Measurements from ENCODE around the gene ZNF674. TPM values are rescaled to one million over a fixed set of nuclear protein-coding genes. Genes with fewer than 3 reads are reported as not detected.
"Not testable (repeated sequence)": the region's sequence is repeated elsewhere in the genome, so short reads cannot be mapped to it uniquely, and the experiment has no call there.

Gene ZNF674
- total and polyA plus RNA-seq, 2 of the 4 experiments (the other 2 are of a cell fraction), result 2.2 to 13.4 TPM

DNA sequence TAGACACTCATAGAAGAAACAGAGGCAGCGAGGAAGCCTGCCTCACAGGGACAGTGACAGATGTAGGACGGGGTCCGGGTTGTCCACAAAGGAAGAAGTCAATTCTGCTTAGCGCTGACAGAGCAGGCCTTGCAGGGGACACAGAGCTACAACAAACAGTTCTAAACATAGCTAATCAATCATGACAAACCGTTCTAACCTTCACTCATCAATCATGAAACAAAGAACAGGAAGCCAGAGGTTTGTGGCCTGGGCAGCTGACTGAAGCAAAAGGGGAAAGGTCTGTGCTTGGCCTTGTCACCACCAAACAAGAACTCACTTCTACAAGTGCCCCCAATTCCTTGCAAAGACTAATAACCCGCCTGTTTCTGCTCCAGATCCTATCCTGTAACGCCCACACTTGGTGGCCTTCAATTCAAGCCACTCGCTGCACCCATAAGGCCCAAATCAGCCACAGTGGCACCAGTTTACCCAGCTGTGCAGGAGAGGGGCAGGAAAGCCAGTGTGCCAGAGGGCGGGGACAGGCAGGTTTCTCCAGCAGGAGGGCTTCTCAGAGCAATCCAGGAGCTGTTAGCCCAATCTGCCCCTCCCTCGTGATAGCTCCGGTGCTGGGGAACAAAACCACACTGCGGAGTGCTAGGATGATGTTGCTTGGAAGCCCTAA is 15.3 kb downstream of the ZNF674 start:
- BruUV-seq (replicated peaks); H3K4me2 ChIP-seq (ENCODE audit: low read depth, low read length); H4K91ac ChIP-seq (ENCODE audit: insufficient read depth, low read depth, low read length); H4K20me1 ChIP-seq (ENCODE audit: insufficient read depth, low read length); H3K4ac ChIP-seq (ENCODE audit: low read depth, low read length); ATAC-seq (ENCODE audit: low read depth); H3K36me3 ChIP-seq (ENCODE audit: control insufficient read depth, insufficient read depth, low read length); H2BK120ac ChIP-seq (ENCODE audit: low read depth, low read length); H3K4me3 ChIP-seq (ENCODE audit: insufficient read depth, low read depth, low read length); H3K27ac ChIP-seq (ENCODE audit: insufficient read depth, low read length); H2AK5ac ChIP-seq (ENCODE audit: low read depth, low read length); H4K8ac ChIP-seq (ENCODE audit: low read depth in 2 of 2, low read length in 2 of 2); dilution Hi-C loops (cut with HindIII; ENCODE audit: low sequenced_read_pairs, unreplicated experiment); intact Hi-C loops (cut with micrococcal nuclease); H3K14ac ChIP-seq (replicated peaks; ENCODE audit: low read depth, low read length); POLR2A ChIA-PET (ENCODE audit: unreplicated experiment); H2AFZ ChIP-seq (replicated peaks; ENCODE audit: low read length, poor library complexity); H3K4me1 ChIP-seq (ENCODE audit: control insufficient read depth, insufficient read depth, low read length); H3K9me3 ChIP-seq (ENCODE audit: control insufficient read depth, insufficient read depth, low read length); H3K23ac ChIP-seq (ENCODE audit: low read depth, low read length); H2BK20ac ChIP-seq (ENCODE audit: low read depth, low read length); H3K9ac ChIP-seq (ENCODE audit: low read depth, low read length); H2BK5ac ChIP-seq (ENCODE audit: low read depth, low read length, poor library complexity, severe bottlenecking); H4K5ac ChIP-seq (ENCODE audit: low read depth, low read length); DNase-seq; H3K18ac ChIP-seq (ENCODE audit: low read depth, low read length); H2BK15ac ChIP-seq (ENCODE audit: low read depth, low read length); H3K9me1 ChIP-seq (ENCODE audit: insufficient read depth, low read length); H3K79me1 ChIP-seq (ENCODE audit: low read depth in 1 of 2, low read length in 2 of 2); in situ Hi-C loops (cut with MboI; ENCODE audit: low sequenced_read_pairs); H3K56ac ChIP-seq (ENCODE audit: extremely low read depth, insufficient read depth, low read length); H2AK9ac ChIP-seq (replicated peaks; ENCODE audit: low read depth, low read length, poor library complexity); H3K27me3 ChIP-seq (ENCODE audit: control insufficient read depth, insufficient read depth, low read length): not testable (repeated sequence)
- no CpG with 5 or more reads among the region's 12 CpGs for WGBS, 2 experiments (ENCODE audit: extremely low coverage in 2 of 2, insufficient read length in 1 of 2)
- CTCF ChIA-PET, result interaction anchor here (0.6 kb wide), 1 partner anchor 10 kb away, joined by 3 read pairs; no protein-coding TSS in a partner anchor

DNA sequence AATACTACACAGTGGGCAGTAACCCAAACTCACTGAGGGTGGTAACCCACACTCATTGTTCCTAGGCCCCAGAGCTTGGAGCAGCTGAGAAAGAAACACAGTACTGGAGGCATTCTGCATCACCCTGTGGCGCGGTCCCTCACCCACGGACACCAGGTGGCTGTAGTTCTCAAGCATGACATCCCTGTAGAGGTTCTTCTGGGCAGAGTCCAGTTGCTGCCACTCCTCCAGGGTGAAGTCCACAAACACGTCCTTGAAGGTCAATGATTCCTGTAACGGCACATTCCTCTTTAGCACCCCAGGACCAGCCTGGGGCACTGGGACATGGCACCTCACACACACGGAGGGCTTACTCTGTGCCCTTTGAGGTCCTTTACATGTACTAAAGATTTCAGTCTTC is 16.6 kb downstream of the ZNF674 start:
- H3K9me1 ChIP-seq (ENCODE audit: insufficient read depth, low read length); H3K79me1 ChIP-seq (ENCODE audit: low read depth in 1 of 2, low read length in 2 of 2); H2AFZ ChIP-seq (replicated peaks; ENCODE audit: low read length, poor library complexity); DNase-seq; H3K9me3 ChIP-seq (ENCODE audit: control insufficient read depth, insufficient read depth, low read length); in situ Hi-C loops (cut with MboI; ENCODE audit: low sequenced_read_pairs); H3K4me3 ChIP-seq (ENCODE audit: insufficient read depth, low read depth, low read length); H2AK5ac ChIP-seq (ENCODE audit: low read depth, low read length); H2BK120ac ChIP-seq (ENCODE audit: low read depth, low read length); H3K36me3 ChIP-seq (ENCODE audit: control insufficient read depth, insufficient read depth, low read length); H3K14ac ChIP-seq (replicated peaks; ENCODE audit: low read depth, low read length); dilution Hi-C loops (cut with HindIII; ENCODE audit: low sequenced_read_pairs, unreplicated experiment); H3K4me2 ChIP-seq (ENCODE audit: low read depth, low read length); H2BK15ac ChIP-seq (ENCODE audit: low read depth, low read length); H4K5ac ChIP-seq (ENCODE audit: low read depth, low read length); H4K91ac ChIP-seq (ENCODE audit: insufficient read depth, low read depth, low read length); H4K20me1 ChIP-seq (ENCODE audit: insufficient read depth, low read length); H3K9ac ChIP-seq (ENCODE audit: low read depth, low read length); H2AK9ac ChIP-seq (replicated peaks; ENCODE audit: low read depth, low read length, poor library complexity); H3K27ac ChIP-seq (ENCODE audit: insufficient read depth, low read length); H3K23ac ChIP-seq (ENCODE audit: low read depth, low read length); intact Hi-C loops (cut with micrococcal nuclease); H2BK20ac ChIP-seq (ENCODE audit: low read depth, low read length); H4K8ac ChIP-seq (ENCODE audit: low read depth in 2 of 2, low read length in 2 of 2); H3K4me1 ChIP-seq (ENCODE audit: control insufficient read depth, insufficient read depth, low read length); POLR2A ChIA-PET (ENCODE audit: unreplicated experiment); H2BK5ac ChIP-seq (ENCODE audit: low read depth, low read length, poor library complexity, severe bottlenecking); H3K18ac ChIP-seq (ENCODE audit: low read depth, low read length); H3K56ac ChIP-seq (ENCODE audit: extremely low read depth, insufficient read depth, low read length); BruUV-seq (replicated peaks); H3K27me3 ChIP-seq (ENCODE audit: control insufficient read depth, insufficient read depth, low read length); CTCF ChIA-PET; ATAC-seq (ENCODE audit: low read depth); H3K4ac ChIP-seq (ENCODE audit: low read depth, low read length): not testable (repeated sequence)
- whole genome bisulfite sequencing, 2 experiments (ENCODE audit: extremely low coverage in 2 of 2, insufficient read length in 1 of 2), result 80% methylated on average over 1 of the region's 6 CpGs; no CpG with 5 or more reads in 1 of the 2 experiments

All from IMR-90 (cell line).